GM12878 (cell line): Measurements from ENCODE around the gene MMP11. TPM values are rescaled to one million over a fixed set of nuclear protein-coding genes. Genes with fewer than 3 reads are reported as not detected.

ENCODE experiments used
- ATF7 ChIP-seq: fragments of 450-650 bp; IDR thresholded peaks from 2 replicates; pipeline ENCODE4 v1.6.1; 2016; ENCODE audit warnings: low read depth, mild to moderate bottlenecking
- BMI1 ChIP-seq: fragments of 450-650 bp; IDR thresholded peaks from 2 replicates; pipeline ENCODE4 v1.6.1; 2016; ENCODE audit warnings: mild to moderate bottlenecking, moderate library complexity, borderline replicate concordance
- CEBPB ChIP-seq, 2 experiments: fragments of 150-350 bp in 1 of 2; IDR thresholded peaks; 2 replicates each; pipeline ENCODE4 v1.6.1; 2012 to 2014; ENCODE audit warnings: low read depth in 2 of 2, low read length in 2 of 2, borderline replicate concordance in 1 of 2, inconsistent platforms in 1 of 2
- JUND ChIP-seq: IDR thresholded peaks from 2 replicates; pipeline ENCODE4 v1.6.1; 2012; ENCODE audit warnings: low read depth, mild to moderate bottlenecking, low read length, improper control_type of control experiment, moderate library complexity
- MXI1 ChIP-seq: fragments of 150-350 bp; IDR thresholded peaks from 2 replicates; pipeline ENCODE4 v1.6.1; 2011; ENCODE audit warnings: low read depth, mild to moderate bottlenecking, inconsistent platforms, low read length, improper control_type of control experiment
- NFXL1 ChIP-seq: fragments of 450-650 bp; IDR thresholded peaks from 2 replicates; pipeline ENCODE4 v1.6.1; 2017; ENCODE audit warnings: antibody characterized with exemption, mild to moderate bottlenecking, borderline replicate concordance
- POLR2AphosphoS2 ChIP-seq: IDR thresholded peaks from 2 replicates; pipeline ENCODE4 v1.6.1; 2011; ENCODE audit warnings: low read depth, mild to moderate bottlenecking, low read length, improper control_type of control experiment, moderate library complexity
- SIX5 ChIP-seq: IDR thresholded peaks from 2 replicates; pipeline ENCODE4 v1.6.1; 2011; ENCODE audit warnings: mild to moderate bottlenecking, low read depth, low read length, moderate library complexity; ENCODE audit not compliant: severe bottlenecking
- SP1 ChIP-seq: IDR thresholded peaks from one replicate; pipeline ENCODE4 v1.6.1; 2011; ENCODE audit warnings: low read depth, low read length
- SREBF1 ChIP-seq: IDR thresholded peaks from 2 replicates; pipeline ENCODE4 v1.6.1; 2012; ENCODE audit warnings: mild to moderate bottlenecking, low read length
- TARDBP ChIP-seq: IDR thresholded peaks from 2 replicates; pipeline ENCODE4 v1.6.1; 2016; ENCODE audit warnings: borderline replicate concordance
- TBL1XR1 ChIP-seq: IDR thresholded peaks from 2 replicates; pipeline ENCODE4 v1.6.1; 2012; ENCODE audit warnings: low read depth, low read length, improper control_type of control experiment
- TCF3 ChIP-seq: IDR thresholded peaks from 2 replicates; pipeline ENCODE4 v1.6.1; 2012; ENCODE audit warnings: low read depth, mild to moderate bottlenecking, low read length, borderline replicate concordance; ENCODE audit not compliant: insufficient read depth
- TCF7 ChIP-seq: IDR thresholded peaks from 2 replicates; pipeline ENCODE4 v1.6.1; 2014; ENCODE audit warnings: antibody characterized with exemption, borderline replicate concordance
- polyA plus RNA-seq, 11 experiments: library from polyadenylated mRNA; depleted of rRNA in 4 of 11; unstranded in 6 of 11; stranded (reverse) in 5 of 11; fragments of >200 nt; fragmentation: Nextera tagmentation in 4 of 11; fragmentation: Illumina TruSeq in 1 of 11; extraction: Ambion mirVana in 4 of 11; extraction: Trizol in 1 of 11; gene quantifications; 1 replicate in 1 of 11; 2 replicates in 10 of 11; pipeline versions ENCODE4 v1.2.1 to v1.2.3, GENCODE V29; 2011 to 2016; ENCODE audit warnings: inconsistent platforms in 2 of 11, missing spikeins in 2 of 11, low read depth in 1 of 11
- total RNA-seq, 4 experiments: library from RNA; depleted of rRNA in 3 of 4; stranded (reverse); fragments of >200 nt in 3 of 4; fragmentation: Illumina TruSeq in 1 of 4; extraction: Trizol in 1 of 4; gene quantifications; 2 replicates each; pipeline versions ENCODE4 v1.2.1 to v1.2.3, GENCODE V29; 2013 to 2021
- TF ChIP-seq, protein P1 (sequence below): fragments of 450-650 bp; formaldehyde crosslinking; IDR thresholded peaks from 2 replicates; pipeline ENCODE4 v1.5.0; 2022; ENCODE audit warnings: mild to moderate bottlenecking, missing genetic modification characterization
- TF ChIP-seq, protein P2 (sequence below): fragments of 450-650 bp; formaldehyde crosslinking; IDR thresholded peaks from 2 replicates; pipeline ENCODE4 v1.4.0; 2022; ENCODE audit warnings: mild to moderate bottlenecking, moderate library complexity
- TF ChIP-seq, protein P3 (sequence below): IDR thresholded peaks from 2 replicates; pipeline ENCODE4 v1.6.1; 2012; ENCODE audit warnings: mild to moderate bottlenecking, low read depth, low read length
- TF ChIP-seq, protein P4 (sequence below): IDR thresholded peaks from 2 replicates; pipeline ENCODE4 v1.6.1; 2012; ENCODE audit warnings: low read depth, low read length, improper control_type of control experiment

Gene MMP11
- total and polyA plus RNA-seq, 10 of the 15 experiments (the other 5 are each of a cell fraction or from before 2014, with no cell fraction given): 0.03 to 1.1 (median 0.31) TPM; not detected in 2

DNA sequence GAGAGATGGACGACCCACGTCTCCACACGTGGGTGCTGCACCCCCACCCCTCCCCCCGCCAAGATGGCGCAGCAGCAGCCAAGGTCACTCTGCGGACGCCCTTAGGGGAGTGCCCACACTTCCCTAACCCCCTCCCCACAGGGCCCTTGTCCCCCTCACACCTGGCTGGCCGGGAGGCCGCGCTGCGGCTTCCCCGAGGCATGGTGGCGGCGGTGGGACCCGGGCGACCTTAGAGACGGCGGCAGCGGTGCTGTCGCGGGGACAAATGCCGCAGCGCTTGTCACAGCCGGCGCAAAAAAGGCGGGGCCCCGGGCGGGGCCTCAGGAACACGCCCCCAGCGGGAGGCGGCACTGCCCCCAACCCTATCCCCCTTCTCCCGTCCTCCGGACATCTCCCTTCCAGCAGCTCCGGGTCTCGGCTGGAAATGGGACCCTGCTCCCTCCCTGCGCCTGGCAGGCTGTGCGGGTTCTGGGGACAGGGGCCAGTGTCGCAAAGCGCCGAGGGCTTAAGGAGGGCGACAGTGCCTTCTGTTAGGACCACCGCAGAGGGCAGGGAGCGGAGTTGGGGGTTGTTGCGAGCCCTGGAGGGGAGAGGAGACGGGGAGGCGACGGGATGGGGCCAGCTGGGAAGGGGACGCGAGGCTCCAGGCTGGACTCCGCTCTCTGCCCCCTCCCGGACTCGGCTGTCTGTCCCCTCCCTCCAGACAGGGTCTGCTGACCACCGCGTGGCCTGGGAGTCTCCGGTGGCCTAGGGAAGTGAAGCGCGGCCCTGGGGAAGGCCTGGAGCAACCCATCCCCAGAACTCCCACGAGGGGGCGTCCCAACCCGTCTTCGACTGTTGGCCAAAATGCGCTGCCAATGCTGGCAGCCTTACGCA, 4.7 kb upstream of the MMP11 start, which contains the start of gene CHCHD10 (continued):
- TF ChIP-seq, protein P1, sequence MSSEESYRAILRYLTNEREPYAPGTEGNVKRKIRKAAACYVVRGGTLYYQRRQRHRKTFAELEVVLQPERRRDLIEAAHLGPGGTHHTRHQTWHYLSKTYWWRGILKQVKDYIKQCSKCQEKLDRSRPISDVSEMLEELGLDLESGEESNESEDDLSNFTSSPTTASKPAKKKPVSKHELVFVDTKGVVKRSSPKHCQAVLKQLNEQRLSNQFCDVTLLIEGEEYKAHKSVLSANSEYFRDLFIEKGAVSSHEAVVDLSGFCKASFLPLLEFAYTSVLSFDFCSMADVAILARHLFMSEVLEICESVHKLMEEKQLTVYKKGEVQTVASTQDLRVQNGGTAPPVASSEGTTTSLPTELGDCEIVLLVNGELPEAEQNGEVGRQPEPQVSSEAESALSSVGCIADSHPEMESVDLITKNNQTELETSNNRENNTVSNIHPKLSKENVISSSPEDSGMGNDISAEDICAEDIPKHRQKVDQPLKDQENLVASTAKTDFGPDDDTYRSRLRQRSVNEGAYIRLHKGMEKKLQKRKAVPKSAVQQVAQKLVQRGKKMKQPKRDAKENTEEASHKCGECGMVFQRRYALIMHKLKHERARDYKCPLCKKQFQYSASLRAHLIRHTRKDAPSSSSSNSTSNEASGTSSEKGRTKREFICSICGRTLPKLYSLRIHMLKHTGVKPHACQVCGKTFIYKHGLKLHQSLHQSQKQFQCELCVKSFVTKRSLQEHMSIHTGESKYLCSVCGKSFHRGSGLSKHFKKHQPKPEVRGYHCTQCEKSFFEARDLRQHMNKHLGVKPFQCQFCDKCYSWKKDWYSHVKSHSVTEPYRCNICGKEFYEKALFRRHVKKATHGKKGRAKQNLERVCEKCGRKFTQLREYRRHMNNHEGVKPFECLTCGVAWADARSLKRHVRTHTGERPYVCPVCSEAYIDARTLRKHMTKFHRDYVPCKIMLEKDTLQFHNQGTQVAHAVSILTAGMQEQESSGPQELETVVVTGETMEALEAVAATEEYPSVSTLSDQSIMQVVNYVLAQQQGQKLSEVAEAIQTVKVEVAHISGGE: no peak
- no peak for TF ChIP-seq BMI1
- no peak for TF ChIP-seq SP1
- no peak for TF ChIP-seq CEBPB (IDR thresholded peaks at IDR 0.05; ENCODE audit: borderline replicate concordance in 1 of 2, low read depth in 2 of 2, low read length in 2 of 2)
- TF ChIP-seq POLR2AphosphoS2: no peak
- TF ChIP-seq, protein P2, sequence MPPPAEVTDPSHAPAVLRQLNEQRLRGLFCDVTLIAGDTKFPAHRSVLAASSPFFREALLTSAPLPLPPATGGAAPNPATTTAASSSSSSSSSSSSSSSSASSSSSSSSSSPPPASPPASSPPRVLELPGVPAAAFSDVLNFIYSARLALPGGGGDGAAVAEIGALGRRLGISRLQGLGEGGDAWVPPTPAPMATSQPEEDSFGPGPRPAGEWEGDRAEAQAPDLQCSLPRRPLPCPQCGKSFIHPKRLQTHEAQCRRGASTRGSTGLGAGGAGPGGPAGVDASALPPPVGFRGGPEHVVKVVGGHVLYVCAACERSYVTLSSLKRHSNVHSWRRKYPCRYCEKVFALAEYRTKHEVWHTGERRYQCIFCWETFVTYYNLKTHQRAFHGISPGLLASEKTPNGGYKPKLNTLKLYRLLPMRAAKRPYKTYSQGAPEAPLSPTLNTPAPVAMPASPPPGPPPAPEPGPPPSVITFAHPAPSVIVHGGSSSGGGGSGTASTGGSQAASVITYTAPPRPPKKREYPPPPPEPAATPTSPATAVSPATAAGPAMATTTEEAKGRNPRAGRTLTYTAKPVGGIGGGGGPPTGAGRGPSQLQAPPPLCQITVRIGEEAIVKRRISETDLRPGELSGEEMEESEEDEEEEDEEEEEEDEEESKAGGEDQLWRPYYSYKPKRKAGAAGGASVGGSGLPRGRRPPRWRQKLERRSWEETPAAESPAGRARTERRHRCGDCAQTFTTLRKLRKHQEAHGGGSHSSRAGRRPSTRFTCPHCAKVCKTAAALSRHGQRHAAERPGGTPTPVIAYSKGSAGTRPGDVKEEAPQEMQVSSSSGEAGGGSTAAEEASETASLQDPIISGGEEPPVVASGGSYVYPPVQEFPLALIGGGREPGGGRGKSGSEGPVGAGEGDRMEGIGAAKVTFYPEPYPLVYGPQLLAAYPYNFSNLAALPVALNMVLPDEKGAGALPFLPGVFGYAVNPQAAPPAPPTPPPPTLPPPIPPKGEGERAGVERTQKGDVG: no peak
- no peak for TF ChIP-seq NFXL1
- no peak for TF ChIP-seq TARDBP
- no peak for TF ChIP-seq TBL1XR1
- no peak for TF ChIP-seq SIX5
- no peak for TF ChIP-seq ATF7
- no peak for TF ChIP-seq TCF7
- no peak for TF ChIP-seq TCF3
- TF ChIP-seq, protein P3, sequence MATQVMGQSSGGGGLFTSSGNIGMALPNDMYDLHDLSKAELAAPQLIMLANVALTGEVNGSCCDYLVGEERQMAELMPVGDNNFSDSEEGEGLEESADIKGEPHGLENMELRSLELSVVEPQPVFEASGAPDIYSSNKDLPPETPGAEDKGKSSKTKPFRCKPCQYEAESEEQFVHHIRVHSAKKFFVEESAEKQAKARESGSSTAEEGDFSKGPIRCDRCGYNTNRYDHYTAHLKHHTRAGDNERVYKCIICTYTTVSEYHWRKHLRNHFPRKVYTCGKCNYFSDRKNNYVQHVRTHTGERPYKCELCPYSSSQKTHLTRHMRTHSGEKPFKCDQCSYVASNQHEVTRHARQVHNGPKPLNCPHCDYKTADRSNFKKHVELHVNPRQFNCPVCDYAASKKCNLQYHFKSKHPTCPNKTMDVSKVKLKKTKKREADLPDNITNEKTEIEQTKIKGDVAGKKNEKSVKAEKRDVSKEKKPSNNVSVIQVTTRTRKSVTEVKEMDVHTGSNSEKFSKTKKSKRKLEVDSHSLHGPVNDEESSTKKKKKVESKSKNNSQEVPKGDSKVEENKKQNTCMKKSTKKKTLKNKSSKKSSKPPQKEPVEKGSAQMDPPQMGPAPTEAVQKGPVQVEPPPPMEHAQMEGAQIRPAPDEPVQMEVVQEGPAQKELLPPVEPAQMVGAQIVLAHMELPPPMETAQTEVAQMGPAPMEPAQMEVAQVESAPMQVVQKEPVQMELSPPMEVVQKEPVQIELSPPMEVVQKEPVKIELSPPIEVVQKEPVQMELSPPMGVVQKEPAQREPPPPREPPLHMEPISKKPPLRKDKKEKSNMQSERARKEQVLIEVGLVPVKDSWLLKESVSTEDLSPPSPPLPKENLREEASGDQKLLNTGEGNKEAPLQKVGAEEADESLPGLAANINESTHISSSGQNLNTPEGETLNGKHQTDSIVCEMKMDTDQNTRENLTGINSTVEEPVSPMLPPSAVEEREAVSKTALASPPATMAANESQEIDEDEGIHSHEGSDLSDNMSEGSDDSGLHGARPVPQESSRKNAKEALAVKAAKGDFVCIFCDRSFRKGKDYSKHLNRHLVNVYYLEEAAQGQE: no peak
- no peak for TF ChIP-seq SREBF1
- no peak for TF ChIP-seq JUND
- TF ChIP-seq MXI1: peak; percentile 5; the same call in 1 of the 2 replicates
- TF ChIP-seq, protein P4, sequence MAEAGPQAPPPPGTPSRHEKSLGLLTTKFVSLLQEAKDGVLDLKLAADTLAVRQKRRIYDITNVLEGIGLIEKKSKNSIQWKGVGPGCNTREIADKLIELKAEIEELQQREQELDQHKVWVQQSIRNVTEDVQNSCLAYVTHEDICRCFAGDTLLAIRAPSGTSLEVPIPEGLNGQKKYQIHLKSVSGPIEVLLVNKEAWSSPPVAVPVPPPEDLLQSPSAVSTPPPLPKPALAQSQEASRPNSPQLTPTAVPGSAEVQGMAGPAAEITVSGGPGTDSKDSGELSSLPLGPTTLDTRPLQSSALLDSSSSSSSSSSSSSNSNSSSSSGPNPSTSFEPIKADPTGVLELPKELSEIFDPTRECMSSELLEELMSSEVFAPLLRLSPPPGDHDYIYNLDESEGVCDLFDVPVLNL: no peak
